Fibroblast of lung (primary cell): ENCODE measurements around the gene CAPN10. TPM values are rescaled to one million over a fixed set of nuclear protein-coding genes. Genes with fewer than 3 reads are reported as not detected.
"Not testable (repeated sequence)": the region's sequence is repeated elsewhere in the genome, so short reads cannot be mapped to it uniquely, and the experiment has no call there.

ENCODE experiments used
- DNase-seq, 2 donors: peaks; one replicate each; pipeline versions ENCODE4 v3.0.0 to v3.0.0-alpha.2; 2010; ENCODE audit warnings: low read depth in 2 of 2
- H2AFZ ChIP-seq: 2 replicates; pipeline ENCODE4 v1.5.1; 2012; ENCODE audit warnings: low read length, control low read depth, inconsistent platforms
- H3K27ac ChIP-seq: 2 replicates; pipeline ENCODE4 v1.5.1; 2011; ENCODE audit warnings: low read length, control low read depth; ENCODE audit not compliant: insufficient read depth
- H3K27me3 ChIP-seq: 2 replicates; pipeline ENCODE4 v1.5.1; 2011; ENCODE audit warnings: mild to moderate bottlenecking, low read length; ENCODE audit not compliant: control insufficient read depth, insufficient read depth
- H3K36me3 ChIP-seq: 2 replicates; pipeline ENCODE4 v1.5.1; 2011; ENCODE audit warnings: low read length; ENCODE audit not compliant: control insufficient read depth, insufficient read depth
- H3K4me1 ChIP-seq: 2 replicates; pipeline ENCODE4 v1.5.1; 2011; ENCODE audit warnings: low read length; ENCODE audit not compliant: control insufficient read depth, insufficient read depth; ENCODE audit errors: extremely low read depth
- H3K4me2 ChIP-seq: 2 replicates; pipeline ENCODE4 v1.5.1; 2011; ENCODE audit warnings: low read length, control low read depth; ENCODE audit not compliant: insufficient read depth; ENCODE audit errors: extremely low read depth
- H3K4me3 ChIP-seq, 4 experiments: fragments of 200-600 bp in 1 of 4; sonication (generic) in 1 of 4; replicated peaks in 1 of 4; 2 replicates each; pipeline ENCODE4 v1.5.1; 2011 to 2016; ENCODE audit warnings: low read length in 4 of 4, low read depth in 3 of 4, mild to moderate bottlenecking in 3 of 4, control low read depth in 2 of 4, inconsistent platforms in 1 of 4, mixed read lengths in 1 of 4; ENCODE audit not compliant: insufficient read depth in 1 of 4; ENCODE audit errors: control extremely low read depth in 1 of 4
- H3K79me2 ChIP-seq: 2 replicates; pipeline ENCODE4 v1.5.1; 2012; ENCODE audit warnings: mild to moderate bottlenecking, low read length, inconsistent platforms; ENCODE audit not compliant: control insufficient read depth, insufficient read depth
- H3K9ac ChIP-seq: 2 replicates; pipeline ENCODE4 v1.5.1; 2011; ENCODE audit warnings: mild to moderate bottlenecking, low read length, control low read depth; ENCODE audit not compliant: insufficient read depth
- H3K9me3 ChIP-seq: 2 replicates; pipeline ENCODE4 v1.5.1; 2012; ENCODE audit warnings: low read depth, low read length; ENCODE audit not compliant: control insufficient read depth, insufficient read depth
- H4K20me1 ChIP-seq: 2 replicates; pipeline ENCODE4 v1.5.1; 2011; ENCODE audit warnings: low read length; ENCODE audit not compliant: control insufficient read depth, insufficient read depth; ENCODE audit errors: extremely low read depth
- CTCF ChIP-seq, 2 donors: IDR thresholded peaks in 1 of 2; conservative IDR thresholded peaks in 1 of 2; 1 replicate in 1 of 2; 2 replicates in 1 of 2; pipeline ENCODE4 v1.5.1; 2011 to 2012; ENCODE audit warnings: low read length in 2 of 2, control low read depth in 1 of 2, inconsistent platforms in 1 of 2, low read depth in 1 of 2, mild to moderate bottlenecking in 1 of 2
- EZH2 ChIP-seq: IDR thresholded peaks from 2 replicates; pipeline ENCODE4 v1.5.1; 2012; ENCODE audit warnings: low read length, control low read depth, mild to moderate bottlenecking; ENCODE audit errors: missing control alignments
- polyA plus RNA-seq, 2 donors: library from polyadenylated mRNA; depleted of rRNA in 1 of 2; stranded (reverse) in 1 of 2; unstranded in 1 of 2; fragments of >200 nt; gene quantifications; 2 replicates each; pipeline ENCODE4 v1.2.1, GENCODE V29; 2011 to 2012; ENCODE audit warnings: missing spikeins in 1 of 2
- total RNA-seq: library from RNA; depleted of rRNA; stranded (reverse); fragments of >200 nt; gene quantifications from 2 replicates; pipeline ENCODE4 v1.2.1, GENCODE V29; 2014

The CAPN10 gene
- total and polyA plus RNA-seq, 2 donors (not counting 1 experiment from before 2014, with no cell fraction given), result 3.6 to 23.0 TPM

GRCh38 chr2:240560480-240561324 is 25.8 kb upstream of the CAPN10 start:
- Histone ChIP-seq H3K4me2 (peak overlapping the region; percentile 96), H3K36me3 (no peaks in the 10 kb centered on the region), H4K20me1 (no peaks in the 10 kb centered on the region), H3K4me1 (peaks cover 9% of the 10 kb centered on the region), H3K9ac (peak overlapping the region; percentile 86), H2AFZ (peak overlapping the region; percentile 42), H3K27me3 (no peaks in the 10 kb centered on the region), H3K9me3 (no peaks in the 10 kb centered on the region), H3K4me3 (peak overlapping the region; percentile 59 to 81 (median 72)), H3K79me2 (peaks cover 6% of the 10 kb centered on the region), H3K27ac (peak overlapping the region; percentile 87)
- TF ChIP-seq CTCF (conservative IDR thresholded peaks at IDR 0.05 in 1 of 2, IDR thresholded peaks at IDR 0.05 in 1 of 2; ENCODE audit: low read depth in 1 of 2, low read length in 2 of 2) (peak; percentile 12 to 15), EZH2 (no peak)
- DNase-seq, result peak; percentile 97 to 98

- Histone ChIP-seq H3K36me3 (no peaks in the 10 kb centered on the region), H2AFZ (peak overlapping the region; percentile 52), H3K9me3 (no peaks in the 10 kb centered on the region), H3K4me2 (peak overlapping the region; percentile 96), H3K4me1 (peaks cover 14% of the 10 kb centered on the region), H4K20me1 (no peaks in the 10 kb centered on the region), H3K9ac (peak overlapping the region; percentile 67), H3K27me3 (no peaks in the 10 kb centered on the region), H3K79me2 (peaks cover 6% of the 10 kb centered on the region), H3K27ac (peak overlapping the region; percentile 86), H3K4me3 (peak overlapping the region; percentile 55 to 81 (median 72))
- peak; percentile 71 to 72 for DNase-seq
- TF ChIP-seq EZH2 (no peak), CTCF (conservative IDR thresholded peaks at IDR 0.05 in 1 of 2, IDR thresholded peaks at IDR 0.05 in 1 of 2; ENCODE audit: low read depth in 1 of 2, low read length in 2 of 2) (peak in 1 of 2 donors; percentile 1)
Measured at GRCh38 chr2:240561325-240561971, 25.1 kb upstream of the CAPN10 start.

- H3K27ac ChIP-seq, H3K36me3 ChIP-seq, H3K79me2 ChIP-seq, H3K27me3 ChIP-seq, H3K9me3 ChIP-seq, DNase-seq, H2AFZ ChIP-seq, H3K4me3 ChIP-seq, H4K20me1 ChIP-seq, H3K4me2 ChIP-seq, H3K9ac ChIP-seq: not testable (repeated sequence)
- H3K4me1 ChIP-seq, result peaks cover 22% of the 10 kb centered on the region
Measured at GRCh38 chr2:240563231-240563630, 23.3 kb upstream of the CAPN10 start.
